ENCODE measurements around the gene FCGBP.
A peak's percentile ranks its signal among the peaks of the same experiment; 100 is the strongest.
"Not testable (repeated sequence)": the region's sequence is repeated elsewhere in the genome, so short reads cannot be mapped to it uniquely, and the experiment has no call there.

Gene FCGBP

GRCh38 chr19:39916236-39916635 is 18.2 kb downstream of the FCGBP start:
- no peak for DNase-seq

- no peak for DNase-seq
These were observed 18.6 kb downstream of the FCGBP start for GRCh38 chr19:39915848-39916215.

GRCh38 chr19:39915101-39915847 is 19.2 kb downstream of the FCGBP start:
- DNase-seq, result no peak

- no peak for DNase-seq
These were observed 20.6 kb downstream of the FCGBP start for GRCh38 chr19:39913682-39914333.

- DNase-seq, result no peak
These were observed 25.6 kb downstream of the FCGBP start for GRCh38 chr19:39908803-39909202.

- DNase-seq, result no peak
These were observed 27.4 kb downstream of the FCGBP start for GRCh38 chr19:39906820-39907611.

- no peak for DNase-seq
These were observed 28.2 kb downstream of the FCGBP start for GRCh38 chr19:39906283-39906682.

- not testable (repeated sequence) for DNase-seq
These were observed 30.8 kb downstream of the FCGBP start for GRCh38 chr19:39903486-39904091.

GRCh38 chr19:39902326-39902725 is 32.1 kb downstream of the FCGBP start:
- DNase-seq, result not testable (repeated sequence)

- DNase-seq, result not testable (repeated sequence)
These were observed 32.8 kb downstream of the FCGBP start for GRCh38 chr19:39901681-39902080.

- not testable (repeated sequence) for DNase-seq
These were observed 35.6 kb downstream of the FCGBP start for GRCh38 chr19:39898858-39899257.

- DNase-seq, result peak; percentile 56
These were observed 36.8 kb downstream of the FCGBP start for GRCh38 chr19:39897511-39898245.

GRCh38 chr19:39895096-39895495 is 39.3 kb downstream of the FCGBP start:
- DNase-seq, result not testable (repeated sequence)

GRCh38 chr19:39894236-39894606 is 40.2 kb downstream of the FCGBP start:
- not testable (repeated sequence) for DNase-seq

GRCh38 chr19:39893366-39894235 is 40.8 kb downstream of the FCGBP start:
- not testable (repeated sequence) for DNase-seq

- not testable (repeated sequence) for DNase-seq
These were observed 41.9 kb downstream of the FCGBP start for GRCh38 chr19:39892506-39892902.

- not testable (repeated sequence) for DNase-seq
These were observed 42.6 kb downstream of the FCGBP start for GRCh38 chr19:39891660-39892505.

- no peak for DNase-seq
These were observed 43.5 kb downstream of the FCGBP start for GRCh38 chr19:39890755-39891551.

All from activated CD4-positive, alpha-beta T cell treated with anti-CD3 and anti-CD28 coated beads, Interleukin-2, amount 50 U/mL, for 1 hour (primary cell).